ENCODE measurements around the gene MYBPC1.

MYBPC1 gene

GRCh38 chr12:101694297-101694848, 99.6 kb downstream of the MYBPC1 start:
- DNase-seq (ENCODE audit: extremely low read depth in 1 of 2, low read depth in 1 of 2): no peak

GRCh38 chr12:101694986-101695385, 100.2 kb downstream of the MYBPC1 start:
- DNase-seq (ENCODE audit: extremely low read depth in 1 of 2, low read depth in 1 of 2): no peak

- DNase-seq (ENCODE audit: extremely low read depth in 1 of 2, low read depth in 1 of 2): no peak
Observed at GRCh38 chr12:101695706-101696105, 100.9 kb downstream of the MYBPC1 start.

GRCh38 chr12:101696251-101697196, 101.8 kb downstream of the MYBPC1 start:
- no peak for DNase-seq (ENCODE audit: extremely low read depth in 1 of 2, low read depth in 1 of 2)

- peak in 1 of 2 donors; percentile 45 for DNase-seq (ENCODE audit: extremely low read depth in 1 of 2, low read depth in 1 of 2)
Observed at GRCh38 chr12:101697197-101697929, 102.6 kb downstream of the MYBPC1 start, which contains the start of gene CHPT1. Gene CHPT1 (plus strand): TSS chr12:101697640. CDS start chr12:101697862, 222 bp downstream.

GRCh38 chr12:101697930-101698799, 103.4 kb downstream of the MYBPC1 start:
- peak in 1 of 2 donors; percentile 24 for DNase-seq (ENCODE audit: extremely low read depth in 1 of 2, low read depth in 1 of 2)

GRCh38 chr12:101698800-101699347, 104.1 kb downstream of the MYBPC1 start:
- DNase-seq (ENCODE audit: extremely low read depth in 1 of 2, low read depth in 1 of 2): no peak

GRCh38 chr12:101700299-101700820, 105.6 kb downstream of the MYBPC1 start:
- DNase-seq (ENCODE audit: extremely low read depth in 1 of 2, low read depth in 1 of 2): no peak

- no peak for DNase-seq (ENCODE audit: extremely low read depth in 1 of 2, low read depth in 1 of 2)
Observed at GRCh38 chr12:101703487-101703886, 108.7 kb downstream of the MYBPC1 start.

- DNase-seq (ENCODE audit: extremely low read depth in 1 of 2, low read depth in 1 of 2): no peak
Observed at GRCh38 chr12:101706403-101706802, 111.6 kb downstream of the MYBPC1 start.

- no peak for DNase-seq (ENCODE audit: extremely low read depth in 1 of 2, low read depth in 1 of 2)
Observed at GRCh38 chr12:101707131-101707782, 112.5 kb downstream of the MYBPC1 start.

- DNase-seq (ENCODE audit: extremely low read depth in 1 of 2, low read depth in 1 of 2): no peak
Observed at GRCh38 chr12:101710288-101710687, 115.5 kb downstream of the MYBPC1 start.

GRCh38 chr12:101713059-101713682, 118.4 kb downstream of the MYBPC1 start:
- DNase-seq (ENCODE audit: extremely low read depth in 1 of 2, low read depth in 1 of 2): no peak

- no peak for DNase-seq (ENCODE audit: extremely low read depth in 1 of 2, low read depth in 1 of 2)
Observed at GRCh38 chr12:101713930-101714329, 119.2 kb downstream of the MYBPC1 start.

- DNase-seq (ENCODE audit: extremely low read depth in 1 of 2, low read depth in 1 of 2): no peak
Observed at GRCh38 chr12:101714877-101715444, 120.2 kb downstream of the MYBPC1 start.

- DNase-seq (ENCODE audit: extremely low read depth in 1 of 2, low read depth in 1 of 2): no peak
Observed at GRCh38 chr12:101719566-101719965, 124.8 kb downstream of the MYBPC1 start.

GRCh38 chr12:101720118-101720517, 125.3 kb downstream of the MYBPC1 start:
- DNase-seq (ENCODE audit: extremely low read depth in 1 of 2, low read depth in 1 of 2): no peak

GRCh38 chr12:101722392-101722791, 127.6 kb downstream of the MYBPC1 start:
- no peak for DNase-seq (ENCODE audit: extremely low read depth in 1 of 2, low read depth in 1 of 2)

GRCh38 chr12:101727098-101727497, 132.3 kb downstream of the MYBPC1 start:
- DNase-seq (ENCODE audit: extremely low read depth in 1 of 2, low read depth in 1 of 2): no peak
